Gastroesophageal sphincter (tissue), 4 donors: ENCODE data around the gene PRKCZ. TPM values are rescaled to one million over a fixed set of nuclear protein-coding genes. Genes with fewer than 3 reads are reported as not detected.

ENCODE experiments used
- ATAC-seq: fragments of 150-250 bp; one replicate; pipeline ENCODE4 v1.9.1; 2016; ENCODE audit warnings: mild to moderate bottlenecking, moderate library complexity
- H3K27ac ChIP-seq, 4 donors: fragments of 200-600 bp; sonication (generic) in 3 of 4; 1 replicate in 3 of 4; 2 replicates in 1 of 4; pipeline ENCODE4 v1.5.1; 2016 to 2019
- H3K27me3 ChIP-seq: fragments of 200-600 bp; sonication (generic); one replicate; pipeline ENCODE4 v1.5.1; 2019
- H3K36me3 ChIP-seq, 2 donors: fragments of 200-600 bp; sonication (generic); one replicate each; pipeline ENCODE4 v1.5.1; 2019; ENCODE audit warnings: control low read depth in 1 of 2
- H3K4me1 ChIP-seq, 3 donors: fragments of 200-600 bp; sonication (generic); 1 replicate in 2 of 3; 2 replicates in 1 of 3; pipeline ENCODE4 v1.5.1; 2016 to 2019; ENCODE audit warnings: control low read depth in 2 of 3
- H3K4me3 ChIP-seq, 2 donors: fragments of 200-600 bp; sonication (generic); one replicate each; pipeline ENCODE4 v1.5.1; 2019; ENCODE audit warnings: mild to moderate bottlenecking in 1 of 2, moderate library complexity in 1 of 2
- H3K9me3 ChIP-seq, 3 donors: fragments of 200-600 bp; sonication (generic); one replicate each; pipeline ENCODE4 v1.5.1; 2017 to 2019; ENCODE audit warnings: control low read depth in 2 of 3
- EP300 ChIP-seq: sonication (generic); formaldehyde crosslinking; IDR thresholded peaks from one replicate; pipeline ENCODE4 v1.6.1; 2017; ENCODE audit warnings: antibody characterized with exemption, mild to moderate bottlenecking
- POLR2A ChIP-seq, 2 donors: fragments of 450-650 bp; IDR thresholded peaks; one replicate each; pipeline ENCODE4 v1.6.1; 2017; ENCODE audit warnings: antibody characterized with exemption in 2 of 2, mild to moderate bottlenecking in 2 of 2, moderate library complexity in 1 of 2
- POLR2AphosphoS5 ChIP-seq: sonication (generic); formaldehyde crosslinking; IDR thresholded peaks from one replicate; pipeline ENCODE4 v1.6.1; 2017; ENCODE audit warnings: antibody characterized with exemption
- WGBS, 2 donors: methylation state at CpG; one replicate each; pipeline ENCODE4 v1.1.5; 2018; ENCODE audit warnings: low coverage in 1 of 2; 5-methylcytosine and 5-hydroxymethylcytosine counted together
- total RNA-seq, 4 donors: library from RNA; depleted of rRNA; stranded (reverse); fragments of >200 nt; gene quantifications; one replicate each; pipeline ENCODE4 v1.1.0, GENCODE V29; 2016
- TF ChIP-seq, protein P1 (sequence below), 4 experiments: fragments of 200-600 bp in 2 of 4; fragments of 450-650 bp in 2 of 4; sonication (generic) in 1 of 4; IDR thresholded peaks; one replicate each; pipeline ENCODE4 v1.5.1; 2017 to 2019; ENCODE audit warnings: antibody characterized with exemption in 4 of 4, mild to moderate bottlenecking in 2 of 4, moderate library complexity in 2 of 4

PRKCZ gene
- total RNA-seq, 4 donors from 2014 or later = 2.4 to 3.8 (median 2.9) TPM

DNA sequence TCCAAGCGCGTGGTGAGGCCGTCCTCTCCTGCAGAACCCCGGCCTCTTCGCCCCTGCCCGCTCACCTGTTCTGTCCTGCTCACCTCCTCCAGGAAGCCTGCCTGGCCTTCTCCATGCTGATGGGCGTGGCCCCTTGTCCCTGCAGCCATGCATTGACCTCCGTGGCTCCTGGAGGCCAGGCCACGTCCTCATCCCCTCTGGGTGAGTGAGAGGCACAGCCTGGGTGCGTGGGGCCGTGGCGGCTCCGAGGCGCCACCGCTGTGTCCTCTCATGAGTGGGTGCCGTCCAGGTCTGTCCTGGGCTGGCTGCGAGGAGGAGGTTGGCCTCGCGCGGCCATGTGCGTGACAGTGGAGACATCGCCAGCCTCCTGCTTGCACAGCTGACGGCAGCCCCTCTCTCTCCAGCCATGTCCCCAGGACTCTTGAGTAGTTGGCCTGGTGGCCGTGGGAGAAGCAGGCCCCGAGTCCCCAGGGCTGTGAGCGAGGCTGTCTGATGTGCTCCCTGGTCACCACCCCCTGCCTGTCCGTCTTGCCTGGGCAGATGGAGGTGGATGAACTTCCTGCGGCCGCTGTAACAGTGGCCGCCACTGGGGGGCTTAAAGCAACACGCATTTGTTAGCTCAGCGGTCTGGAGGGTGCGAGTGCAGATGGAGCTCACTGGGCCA is 58.1 kb downstream of the PRKCZ start:
- 75% methylated on average over 4 of the region's 33 CpGs; no CpG with 5 or more reads in 1 of the 2 donors for WGBS, 2 donors
- Histone ChIP-seq H3K27ac (no peak overlapping the region), H3K4me1 (no peaks in the 10 kb centered on the region), H3K27me3 (peaks cover 56% of the 10 kb centered on the region), H3K36me3 (no peaks in the 10 kb centered on the region), H3K4me3 (no peak overlapping the region), H3K9me3 (no peaks in the 10 kb centered on the region)
- no peak for ATAC-seq
- TF ChIP-seq POLR2A (IDR thresholded peaks at IDR 0.05) (no peak), POLR2AphosphoS5 (no peak), EP300 (no peak)
- TF ChIP-seq, protein P1, sequence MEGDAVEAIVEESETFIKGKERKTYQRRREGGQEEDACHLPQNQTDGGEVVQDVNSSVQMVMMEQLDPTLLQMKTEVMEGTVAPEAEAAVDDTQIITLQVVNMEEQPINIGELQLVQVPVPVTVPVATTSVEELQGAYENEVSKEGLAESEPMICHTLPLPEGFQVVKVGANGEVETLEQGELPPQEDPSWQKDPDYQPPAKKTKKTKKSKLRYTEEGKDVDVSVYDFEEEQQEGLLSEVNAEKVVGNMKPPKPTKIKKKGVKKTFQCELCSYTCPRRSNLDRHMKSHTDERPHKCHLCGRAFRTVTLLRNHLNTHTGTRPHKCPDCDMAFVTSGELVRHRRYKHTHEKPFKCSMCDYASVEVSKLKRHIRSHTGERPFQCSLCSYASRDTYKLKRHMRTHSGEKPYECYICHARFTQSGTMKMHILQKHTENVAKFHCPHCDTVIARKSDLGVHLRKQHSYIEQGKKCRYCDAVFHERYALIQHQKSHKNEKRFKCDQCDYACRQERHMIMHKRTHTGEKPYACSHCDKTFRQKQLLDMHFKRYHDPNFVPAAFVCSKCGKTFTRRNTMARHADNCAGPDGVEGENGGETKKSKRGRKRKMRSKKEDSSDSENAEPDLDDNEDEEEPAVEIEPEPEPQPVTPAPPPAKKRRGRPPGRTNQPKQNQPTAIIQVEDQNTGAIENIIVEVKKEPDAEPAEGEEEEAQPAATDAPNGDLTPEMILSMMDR (IDR thresholded peaks at IDR 0.05) = peak in 2 of 4 experiments; percentile 26 to 39

DNA sequence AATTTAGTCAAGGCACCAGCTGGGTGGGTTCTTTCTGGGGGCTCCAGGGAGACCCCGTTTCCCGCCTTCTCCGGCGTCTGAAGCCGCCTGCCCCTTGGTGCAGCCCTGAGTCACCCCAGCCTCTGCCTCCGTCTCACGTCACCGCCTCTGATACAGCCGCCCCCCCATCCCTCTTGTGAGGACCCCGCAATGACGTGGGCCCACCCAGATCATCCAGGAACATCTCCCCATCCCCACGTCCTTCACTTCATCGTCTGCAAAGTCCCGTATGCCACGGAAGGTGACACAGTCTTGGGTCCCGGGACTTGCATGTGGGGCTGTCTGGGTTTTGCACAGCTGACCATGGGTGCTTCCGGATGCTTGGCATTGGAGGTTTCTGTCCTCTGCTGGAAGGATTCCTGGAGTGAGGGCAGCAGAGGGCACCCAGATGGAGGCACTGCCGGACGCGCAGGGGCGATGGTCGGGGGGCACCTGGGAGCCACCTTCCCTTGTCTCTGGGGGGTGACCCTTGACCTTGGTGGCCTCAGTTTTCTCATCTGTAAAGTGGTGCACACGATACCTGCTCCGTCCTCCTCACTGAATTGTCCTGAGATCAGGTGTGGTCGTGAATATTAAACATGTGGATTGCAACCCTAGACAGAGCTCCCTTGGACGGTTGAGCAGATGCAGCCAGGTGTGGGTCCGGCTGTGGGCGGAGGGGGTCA is 58.8 kb downstream of the PRKCZ start:
- TF ChIP-seq, protein P1 (IDR thresholded peaks at IDR 0.05) = no peak
- TF ChIP-seq POLR2A (IDR thresholded peaks at IDR 0.05) (no peak), POLR2AphosphoS5 (no peak), EP300 (no peak)
- H3K27me3 ChIP-seq = peaks cover 56% of the 10 kb centered on the region
- no peaks in the 10 kb centered on the region for H3K36me3 ChIP-seq
- 35 to 83% methylated on average over 3 to 8 of the region's 28 CpGs for WGBS, 2 donors
- no peaks in the 10 kb centered on the region for H3K9me3 ChIP-seq
- H3K27ac ChIP-seq = no peak overlapping the region
- H3K4me3 ChIP-seq = no peak overlapping the region
- no peaks in the 10 kb centered on the region for H3K4me1 ChIP-seq
- no peak for ATAC-seq

DNA sequence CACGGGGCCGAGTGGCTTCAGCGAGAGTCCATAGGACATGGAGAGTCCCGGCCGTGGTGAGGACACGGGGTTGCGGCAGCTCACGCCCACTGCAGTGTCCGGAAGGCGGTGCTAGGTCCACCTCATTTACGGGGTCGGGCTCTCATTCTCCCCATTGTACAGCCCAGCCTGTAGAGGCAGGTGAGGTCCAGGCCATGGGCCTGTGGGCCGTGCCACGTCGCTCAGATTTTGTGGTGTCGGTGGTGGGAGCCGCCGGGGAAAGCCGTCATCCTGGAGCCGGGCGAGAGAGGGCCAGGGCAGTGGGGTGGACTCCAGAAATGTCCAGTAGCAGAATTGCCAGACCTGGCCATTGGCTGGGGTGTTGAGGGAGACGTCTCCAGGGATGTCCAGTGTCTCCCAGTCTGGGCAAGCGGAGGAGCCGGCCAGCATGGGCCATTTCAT is 59.4 kb downstream of the PRKCZ start:
- ATAC-seq = no peak
- H3K9me3 ChIP-seq = no peaks in the 10 kb centered on the region
- no peaks in the 10 kb centered on the region for H3K4me1 ChIP-seq
- peaks cover 56% of the 10 kb centered on the region for H3K27me3 ChIP-seq
- H3K27ac ChIP-seq = no peak overlapping the region
- 100% methylated on average over 2 of the region's 24 CpGs; no CpG with 5 or more reads in 1 of the 2 donors for WGBS, 2 donors
- no peak overlapping the region for H3K4me3 ChIP-seq
- no peaks in the 10 kb centered on the region for H3K36me3 ChIP-seq
- TF ChIP-seq EP300 = no peak

DNA sequence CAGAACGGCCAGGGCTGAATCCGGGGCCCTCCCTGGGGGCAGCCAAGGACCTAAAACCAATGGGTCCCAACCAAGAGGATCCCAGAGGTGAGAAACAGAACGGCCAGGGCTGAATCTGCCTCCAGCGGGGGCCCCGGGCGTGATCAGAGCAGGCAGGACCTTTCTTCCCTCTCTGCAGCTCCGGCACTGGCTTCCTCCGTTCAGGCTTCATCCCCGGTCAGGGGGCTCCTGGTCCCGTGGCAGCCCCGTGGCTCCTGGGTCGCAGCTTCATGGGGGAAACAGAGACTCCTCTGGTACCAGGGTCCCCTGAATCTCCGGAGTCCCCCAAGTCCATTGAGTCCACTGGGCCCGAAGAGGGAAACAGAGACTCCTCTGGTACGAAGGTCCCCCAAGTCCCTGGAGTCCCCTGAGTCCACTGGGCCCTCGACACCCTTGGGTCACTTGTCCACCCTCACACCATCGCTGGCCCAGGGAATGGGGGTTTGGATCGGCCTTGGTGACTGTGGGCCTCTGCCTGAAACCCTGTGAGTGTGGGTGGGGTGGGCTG is 60.1 kb downstream of the PRKCZ start:
- 80 to 100% methylated on average over 1 to 2 of the region's 18 CpGs for WGBS, 2 donors
- Histone ChIP-seq H3K27ac (no peak overlapping the region), H3K4me3 (no peak overlapping the region), H3K4me1 (no peaks in the 10 kb centered on the region), H3K36me3 (no peaks in the 10 kb centered on the region), H3K27me3 (peaks cover 59% of the 10 kb centered on the region), H3K9me3 (no peaks in the 10 kb centered on the region)
- TF ChIP-seq EP300 (no peak), POLR2AphosphoS5 (no peak), POLR2A (IDR thresholded peaks at IDR 0.05) (no peak)
- TF ChIP-seq, protein P1 (IDR thresholded peaks at IDR 0.05) = no peak
- no peak for ATAC-seq

DNA sequence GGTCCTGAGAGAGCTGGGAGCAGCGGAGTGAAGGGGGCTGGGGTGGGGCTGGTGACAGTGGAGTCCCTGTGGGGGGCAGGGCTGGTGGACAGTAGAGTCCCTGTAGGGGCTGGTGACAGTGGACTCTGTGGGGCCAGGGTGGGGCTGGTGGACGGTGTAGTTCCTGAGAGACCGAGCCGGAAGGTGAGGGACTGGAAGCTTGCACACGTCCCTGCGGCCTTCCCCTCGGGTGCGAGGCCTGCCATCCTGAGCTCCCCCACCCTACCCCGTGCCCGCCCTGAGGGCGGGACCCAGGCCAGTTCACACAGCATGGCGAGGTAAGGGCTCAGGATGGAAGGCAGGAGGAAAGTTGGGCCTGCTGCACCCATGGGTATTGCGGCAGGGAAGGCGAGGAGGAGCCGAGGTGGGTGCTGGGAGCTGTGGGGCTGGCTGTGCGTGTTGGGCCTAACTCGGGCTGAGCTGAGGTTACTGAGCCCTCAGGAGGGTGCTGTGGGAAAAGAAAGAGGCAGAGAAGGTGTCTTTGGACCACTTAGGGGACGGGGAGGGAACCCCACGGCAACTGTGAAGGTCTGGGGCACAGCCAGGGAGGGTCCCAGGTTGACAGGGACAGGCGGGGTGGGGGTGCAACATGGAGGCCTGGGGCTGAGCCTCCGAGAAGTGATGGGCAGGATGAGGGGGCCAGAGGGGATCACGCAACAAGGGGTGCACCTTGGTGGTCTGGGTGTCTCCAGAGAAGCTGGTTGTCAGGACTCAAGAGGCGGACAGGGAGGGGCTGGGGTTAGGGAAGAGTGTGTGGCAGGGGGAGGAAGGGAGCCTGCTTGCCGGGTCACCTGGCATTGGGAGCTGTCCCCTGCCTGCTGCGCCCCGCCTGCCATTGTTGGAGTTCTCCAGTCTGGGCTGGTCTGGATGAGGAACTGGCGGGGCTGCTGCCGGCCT is 60.8 kb downstream of the PRKCZ start:
- Histone ChIP-seq H3K27me3 (peaks cover 66% of the 10 kb centered on the region), H3K36me3 (no peaks in the 10 kb centered on the region), H3K4me3 (no peak overlapping the region), H3K4me1 (no peaks in the 10 kb centered on the region), H3K27ac (no peak overlapping the region), H3K9me3 (no peaks in the 10 kb centered on the region)
- ATAC-seq = no peak
- 92 to 94% methylated on average over 2 to 14 of the region's 28 CpGs for WGBS, 2 donors
- TF ChIP-seq POLR2AphosphoS5 = no peak
- no peak for TF ChIP-seq POLR2A (IDR thresholded peaks at IDR 0.05)
- TF ChIP-seq, protein P1 (IDR thresholded peaks at IDR 0.05) = no peak
- TF ChIP-seq EP300 = no peak
